ELF-1 (cell line): ENCODE measurements around the gene RERE.
"Not testable (repeated sequence)": the region's sequence is repeated elsewhere in the genome, so short reads cannot be mapped to it uniquely, and the experiment has no call there.

Source experiments
- DNase-seq: peaks from one replicate; pipeline ENCODE4 v3.0.0-alpha.2; 2016; ENCODE audit warnings: low read depth, low spot score

Gene RERE

DNA sequence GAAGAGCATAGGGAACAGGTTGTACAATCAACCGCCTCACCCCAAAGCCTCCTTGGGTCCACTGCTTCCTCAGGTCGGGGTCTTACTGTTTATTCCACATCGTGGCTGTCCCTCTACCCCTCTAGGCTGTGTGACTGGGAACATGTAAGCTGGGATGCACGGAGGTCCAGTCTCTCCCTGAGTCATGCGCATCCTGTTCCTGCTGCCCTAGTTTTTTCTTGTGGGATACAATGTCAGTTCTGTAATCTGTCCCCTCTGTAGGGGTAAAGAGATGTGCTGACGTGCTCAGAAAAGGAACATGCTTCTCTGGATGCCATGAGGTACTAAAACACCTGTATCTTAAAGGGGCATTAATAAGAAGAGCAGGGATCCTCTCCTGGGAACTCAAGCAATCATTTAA lies 433.4 kb downstream of the RERE start:
- DNase-seq: no peak

- no peak for DNase-seq
These were observed 434.6 kb downstream of the RERE start for GRCh38 chr1:8382608-8383505.

DNA sequence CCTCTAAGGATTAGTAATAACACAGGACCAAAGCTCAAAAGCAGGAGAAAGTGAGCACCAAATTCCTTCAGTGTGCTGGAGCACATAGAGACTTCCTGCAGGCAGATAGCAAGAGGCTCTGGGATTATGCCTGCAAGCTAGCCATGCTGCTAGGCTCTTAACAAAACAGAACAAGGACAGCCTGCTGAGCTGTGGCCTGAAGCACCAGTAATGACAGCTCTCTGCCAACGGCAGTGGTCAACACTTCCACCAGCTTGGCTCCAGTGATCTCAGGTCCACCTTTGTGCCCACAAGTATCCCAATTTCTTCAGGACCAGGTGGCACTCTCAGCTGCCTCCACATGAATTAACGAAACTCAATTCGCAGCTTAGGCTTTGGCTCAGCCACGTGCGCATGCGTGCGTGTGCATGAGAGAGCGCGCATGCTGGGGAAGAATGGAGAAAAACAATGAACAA lies 435.4 kb downstream of the RERE start:
- DNase-seq: peak; percentile 78

- DNase-seq: no peak
These were observed 435.8 kb downstream of the RERE start for GRCh38 chr1:8381618-8382017.

DNA sequence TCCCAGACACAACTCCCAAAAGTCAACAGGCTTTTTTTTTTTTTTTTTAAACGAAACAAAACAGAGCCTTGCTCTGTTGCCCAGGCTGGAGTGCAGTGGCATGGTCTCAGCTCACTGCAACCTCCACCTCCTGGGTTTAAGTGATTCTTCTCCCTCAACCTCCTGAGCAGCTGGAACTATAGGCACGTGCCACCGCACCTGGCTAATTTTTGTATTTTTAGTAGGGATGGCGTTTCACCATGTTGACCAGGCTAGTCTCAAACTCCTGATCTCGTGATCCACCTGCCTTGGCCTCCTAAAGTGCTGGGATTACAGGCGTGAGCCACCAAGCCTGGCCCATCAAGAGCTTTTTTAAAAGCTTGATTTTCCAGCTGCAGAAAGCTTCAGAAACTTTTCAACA lies 437.1 kb downstream of the RERE start:
- DNase-seq: not testable (repeated sequence)

GRCh38 chr1:8379513-8380186 lies 437.8 kb downstream of the RERE start:
- DNase-seq: no peak

GRCh38 chr1:8378981-8379470 lies 438.4 kb downstream of the RERE start:
- no peak for DNase-seq

DNA sequence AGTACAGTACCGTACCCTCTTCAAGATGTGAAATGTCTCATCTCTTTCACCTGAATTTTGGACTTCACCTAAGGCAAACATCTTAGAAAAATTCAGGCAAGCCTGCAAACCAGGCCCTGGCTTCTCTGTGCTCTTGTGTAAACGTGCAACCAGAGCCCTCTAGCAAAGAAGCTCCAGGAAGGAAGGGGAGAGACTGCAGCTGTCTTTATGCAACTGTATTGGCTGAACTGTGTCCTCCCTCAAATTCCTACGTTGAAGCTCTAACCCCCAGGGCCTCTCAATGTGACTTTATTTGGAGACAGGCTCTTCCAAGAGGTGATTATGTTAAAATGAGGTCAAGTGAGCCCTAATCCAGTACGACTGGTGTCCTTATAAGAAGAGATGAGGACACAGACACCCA lies 439.3 kb downstream of the RERE start:
- DNase-seq: peak; percentile 80

- no peak for DNase-seq
These were observed 440.0 kb downstream of the RERE start for GRCh38 chr1:8377271-8377981.

GRCh38 chr1:8376358-8376840 lies 441.0 kb downstream of the RERE start:
- DNase-seq: no peak

DNA sequence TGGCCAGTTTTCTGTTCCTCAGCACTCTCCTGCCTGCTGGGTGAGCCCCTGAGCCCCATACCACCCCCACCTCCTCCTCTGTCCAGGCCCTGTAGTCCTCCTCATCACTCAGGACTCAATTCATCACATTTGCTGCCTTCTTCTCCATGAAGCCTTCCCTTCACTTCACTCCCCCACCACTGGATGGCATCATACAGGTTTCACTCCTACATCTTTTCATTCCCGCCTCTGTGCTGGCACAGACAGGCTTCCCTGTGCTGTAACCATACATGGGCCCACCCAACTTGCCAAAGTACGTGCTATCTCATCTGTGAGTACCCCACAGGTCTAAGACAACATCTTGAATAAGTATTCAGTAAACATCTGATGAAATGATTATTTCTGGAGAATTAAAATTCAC lies 442.6 kb downstream of the RERE start:
- no peak for DNase-seq

DNA sequence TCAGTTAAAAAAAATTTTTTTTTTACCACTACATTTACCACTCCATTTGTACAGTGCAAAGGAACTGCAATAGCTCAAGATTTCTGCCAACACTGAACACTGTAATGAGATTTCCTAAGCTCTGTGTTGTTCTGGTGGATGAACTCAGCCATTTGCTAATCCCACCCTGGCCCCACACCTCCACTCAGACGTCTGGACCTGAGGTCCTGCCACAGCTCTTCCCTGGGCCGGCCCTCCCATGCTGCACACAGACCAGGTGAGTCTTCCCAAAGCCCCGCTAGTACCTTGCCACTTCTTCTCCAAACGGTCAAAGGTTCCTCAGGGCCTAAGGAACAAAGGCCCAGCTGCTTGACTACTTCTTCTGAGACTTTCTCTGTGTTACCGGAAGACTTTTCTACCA lies 443.1 kb downstream of the RERE start:
- DNase-seq: no peak

DNA sequence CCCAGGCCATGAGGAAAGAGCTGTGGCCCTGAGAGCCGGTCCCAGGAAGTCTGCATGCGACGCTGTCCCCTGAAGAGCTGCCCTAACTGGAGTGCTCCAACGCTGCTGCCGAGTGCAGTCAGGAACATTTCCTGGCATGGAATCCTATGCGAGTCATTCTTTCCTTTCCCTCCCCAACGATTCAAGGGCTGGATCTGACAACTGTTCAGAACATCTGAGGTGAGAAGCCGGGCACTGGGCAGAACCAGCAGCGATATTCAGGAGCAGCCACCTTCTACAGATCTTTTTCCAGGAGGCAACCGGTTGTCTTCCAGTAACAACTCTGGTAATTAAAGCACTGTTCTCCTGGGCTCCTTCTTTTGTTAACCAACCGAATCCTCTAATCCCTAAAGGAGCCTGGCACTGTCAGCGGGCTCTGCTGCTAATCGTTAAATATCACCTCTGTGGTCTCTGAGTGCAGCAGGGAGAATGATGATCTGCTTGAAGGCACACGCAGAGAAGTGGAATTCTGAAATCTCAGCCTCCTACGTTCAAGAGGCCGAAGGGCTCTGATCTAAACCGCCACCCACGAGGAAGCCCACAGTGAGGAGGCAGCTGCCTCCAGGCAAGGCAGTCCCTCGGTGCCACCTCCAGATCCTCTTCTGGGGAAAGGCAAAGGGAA lies 443.7 kb downstream of the RERE start:
- DNase-seq: peak; percentile 75

- no peak for DNase-seq
These were observed 444.3 kb downstream of the RERE start for GRCh38 chr1:8373125-8373524.

DNA sequence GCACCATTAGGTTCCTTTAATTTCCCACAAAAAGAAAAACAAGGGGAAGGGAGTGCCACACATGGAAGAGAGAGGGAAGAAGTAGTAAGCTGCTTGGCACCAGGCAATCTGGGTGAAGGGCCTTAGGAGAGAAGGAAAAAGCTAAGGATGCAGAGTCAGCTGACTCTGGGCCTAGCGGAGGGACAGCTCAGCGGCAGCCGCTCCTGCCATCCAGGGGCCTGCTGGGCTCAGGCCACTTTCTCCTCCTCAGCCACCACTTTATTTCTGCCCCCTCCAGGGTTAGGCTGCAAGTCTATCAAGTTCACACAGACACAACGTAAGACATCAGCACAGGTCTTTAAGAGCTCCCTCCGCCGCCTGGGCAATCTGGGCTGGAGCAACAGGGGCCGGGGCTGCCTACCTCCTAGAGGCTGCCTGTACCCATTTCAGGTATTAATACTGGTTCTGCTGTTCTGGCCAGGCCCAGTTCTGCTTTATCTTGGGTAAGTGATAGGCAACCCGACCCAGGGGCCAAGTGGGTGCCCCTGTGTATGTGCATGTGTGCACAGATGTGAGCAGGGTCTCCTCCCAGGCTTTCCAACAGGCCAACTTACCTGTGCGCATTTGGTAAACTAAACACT lies 446.0 kb downstream of the RERE start:
- no peak for DNase-seq

GRCh38 chr1:8370905-8371315 lies 446.5 kb downstream of the RERE start:
- no peak for DNase-seq

- no peak for DNase-seq
These were observed 447.2 kb downstream of the RERE start for GRCh38 chr1:8370046-8370881.

DNA sequence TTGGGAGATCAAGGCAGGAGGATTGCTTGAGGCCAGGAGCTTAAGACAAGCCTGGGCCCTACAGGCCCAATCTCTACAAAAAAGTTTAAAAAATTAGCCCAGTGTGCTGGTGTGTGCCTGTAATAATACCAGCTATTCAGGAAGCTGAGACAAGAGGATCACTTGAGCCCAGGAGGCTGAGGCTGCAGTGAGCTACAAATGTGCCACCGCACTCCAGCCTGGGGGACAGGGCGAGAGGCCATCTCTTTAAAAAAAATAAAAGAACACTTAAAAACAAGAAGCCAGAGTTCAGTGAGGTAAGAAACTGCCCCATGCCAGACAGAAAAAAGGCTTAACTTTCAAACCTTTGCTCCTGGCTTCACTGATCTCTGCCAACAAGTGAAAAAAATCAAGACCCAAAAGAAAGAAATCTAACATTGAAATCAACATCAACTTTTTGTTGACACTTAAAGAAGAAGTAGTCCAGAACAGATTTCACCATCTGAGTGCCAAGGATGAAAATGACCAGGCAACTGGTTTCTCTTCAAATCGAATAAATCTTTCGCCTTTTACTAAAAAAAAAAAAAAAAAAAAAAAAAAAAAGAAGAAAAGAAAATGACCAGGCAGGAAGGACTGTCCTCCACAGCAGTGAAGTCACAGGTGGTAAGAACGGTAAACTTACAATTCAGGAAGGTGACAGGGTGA lies 448.3 kb downstream of the RERE start:
- no peak for DNase-seq

- DNase-seq: peak; percentile 43
These were observed 449.8 kb downstream of the RERE start for GRCh38 chr1:8367571-8368194.
